IPS DF 6.9 (cell line): ENCODE data around the gene PSD4.
"Not testable (repeated sequence)": the region's sequence is repeated elsewhere in the genome, so short reads cannot be mapped to it uniquely, and the experiment has no call there.

Experiments used
- DNase-seq: peaks from one replicate; pipeline ENCODE4 v3.0.0-alpha.2; 2013; ENCODE audit warnings: low read depth, low spot score
- H3K27ac ChIP-seq: one replicate; pipeline ENCODE4 v1.5.1; 2013; ENCODE audit warnings: low read length, control low read depth
- H3K27me3 ChIP-seq: 2 replicates; pipeline ENCODE4 v1.6.1; 2013; ENCODE audit warnings: mild to moderate bottlenecking, low read length; ENCODE audit not compliant: control insufficient read depth, insufficient read depth
- H3K36me3 ChIP-seq: 2 replicates; pipeline ENCODE4 v1.6.1; 2013; ENCODE audit warnings: low read length; ENCODE audit not compliant: control insufficient read depth, insufficient read depth
- H3K4me1 ChIP-seq: 2 replicates; pipeline ENCODE4 v1.6.1; 2013; ENCODE audit warnings: low read length; ENCODE audit not compliant: control insufficient read depth, insufficient read depth
- H3K4me3 ChIP-seq: 2 replicates; pipeline ENCODE4 v1.5.1; 2013; ENCODE audit warnings: mild to moderate bottlenecking, low read length
- H3K9me3 ChIP-seq: 2 replicates; pipeline ENCODE4 v1.6.1; 2013; ENCODE audit warnings: low read length, inconsistent platforms; ENCODE audit not compliant: control insufficient read depth, insufficient read depth
- WGBS: extraction: QIAGEN DNeasy Blood & Tissue Kit; methylation state at CpG from one replicate; pipeline ENCODE4 v1.1.7; 2013; ENCODE audit warnings: mixed read lengths, missing lambda C conversion rate; ENCODE audit not compliant: insufficient read length, insufficient coverage; 5-methylcytosine and 5-hydroxymethylcytosine counted together

Gene PSD4

GRCh38 chr2:113233593-113234550, 60.1 kb downstream of the PSD4 start:
- DNase-seq, result no peak

GRCh38 chr2:113234721-113235346, 61.1 kb downstream of the PSD4 start:
- WGBS, result no CpG with 5 or more reads among the region's 16 CpGs
- Histone ChIP-seq H3K9me3 (no peaks in the 10 kb centered on the region), H3K27ac (no peak overlapping the region), H3K36me3 (no peaks in the 10 kb centered on the region), H3K4me1 (no peaks in the 10 kb centered on the region), H3K4me3 (no peak overlapping the region), H3K27me3 (no peaks in the 10 kb centered on the region; the same call in 1 of the 2 replicates)
- no peak for DNase-seq

More at GRCh38 chr2:113233593-113234550, 60.1 kb downstream of the PSD4 start:
- WGBS, result no CpG with 5 or more reads among the region's 9 CpGs
- no peaks in the 10 kb centered on the region for H3K9me3 ChIP-seq
- H3K27ac ChIP-seq, result no peak overlapping the region
- H3K4me3 ChIP-seq, result no peak overlapping the region
- no peaks in the 10 kb centered on the region for H3K4me1 ChIP-seq
- no peaks in the 10 kb centered on the region for H3K36me3 ChIP-seq
- no peaks in the 10 kb centered on the region; the same call in 1 of the 2 replicates for H3K27me3 ChIP-seq

- DNase-seq, H3K27ac ChIP-seq, H3K4me1 ChIP-seq, H3K4me3 ChIP-seq, H3K9me3 ChIP-seq, H3K36me3 ChIP-seq, H3K27me3 ChIP-seq: not testable (repeated sequence)
- WGBS, result no CpG with 5 or more reads among the region's 74 CpGs
Measured at GRCh38 chr2:113235347-113236226, 61.8 kb downstream of the PSD4 start.

GRCh38 chr2:113236367-113237159, 62.8 kb downstream of the PSD4 start:
- H3K4me3 ChIP-seq, result no peak overlapping the region
- H3K27me3 ChIP-seq, result no peaks in the 10 kb centered on the region; the same call in 1 of the 2 replicates
- DNase-seq, result no peak
- H3K9me3 ChIP-seq, result no peaks in the 10 kb centered on the region
- WGBS, result no CpG with 5 or more reads among the region's 38 CpGs
- no peaks in the 10 kb centered on the region; the same call in 1 of the 2 replicates for H3K4me1 ChIP-seq
- no peaks in the 10 kb centered on the region for H3K36me3 ChIP-seq
- H3K27ac ChIP-seq, result no peak overlapping the region

GRCh38 chr2:113237604-113238160, 63.9 kb downstream of the PSD4 start:
- Histone ChIP-seq H3K4me1 (no peaks in the 10 kb centered on the region; the same call in 1 of the 2 replicates), H3K36me3 (no peaks in the 10 kb centered on the region), H3K4me3 (no peak overlapping the region), H3K27me3 (no peaks in the 10 kb centered on the region; the same call in 1 of the 2 replicates), H3K9me3 (no peaks in the 10 kb centered on the region), H3K27ac (no peak overlapping the region)
- no peak for DNase-seq
- no CpG with 5 or more reads among the region's 9 CpGs for WGBS

GRCh38 chr2:113238871-113239839, 65.4 kb downstream of the PSD4 start:
- no peak for DNase-seq
- Histone ChIP-seq H3K27me3 (no peaks in the 10 kb centered on the region; the same call in 1 of the 2 replicates), H3K27ac (no peak overlapping the region), H3K4me1 (no peaks in the 10 kb centered on the region; the same call in 1 of the 2 replicates), H3K9me3 (no peaks in the 10 kb centered on the region), H3K4me3 (no peak overlapping the region), H3K36me3 (no peaks in the 10 kb centered on the region)
- WGBS, result no CpG with 5 or more reads among the region's 9 CpGs

GRCh38 chr2:113240150-113240914, 66.6 kb downstream of the PSD4 start:
- H3K36me3 ChIP-seq, result no peaks in the 10 kb centered on the region
- no peak overlapping the region for H3K4me3 ChIP-seq

More at GRCh38 chr2:113240150-113240914, 66.6 kb downstream of the PSD4 start:
- H3K4me1 ChIP-seq, result no peaks in the 10 kb centered on the region; the same call in 1 of the 2 replicates
- H3K27ac ChIP-seq, result no peak overlapping the region
- no peaks in the 10 kb centered on the region; the same call in 1 of the 2 replicates for H3K27me3 ChIP-seq
- no peaks in the 10 kb centered on the region for H3K9me3 ChIP-seq
- no CpG with 5 or more reads among the region's 15 CpGs for WGBS
- DNase-seq, result no peak
